Measurements from ENCODE around the gene HOXD10.

HOXD10 gene

GRCh38 chr2:176158855-176159662, 42.5 kb downstream of the HOXD10 start:
- in situ Hi-C loops (cut with MboI; ENCODE audit: low sequenced_read_pairs) = no loop called here

GRCh38 chr2:176159663-176160250, 43.2 kb downstream of the HOXD10 start:
- in situ Hi-C loops (cut with MboI; ENCODE audit: low sequenced_read_pairs) = no loop called here

GRCh38 chr2:176160251-176160985, 43.8 kb downstream of the HOXD10 start:
- in situ Hi-C loops (cut with MboI; ENCODE audit: low sequenced_read_pairs) = no loop called here

- in situ Hi-C loops (cut with MboI; ENCODE audit: low sequenced_read_pairs) = no loop called here
Observed at GRCh38 chr2:176160986-176161824, 44.6 kb downstream of the HOXD10 start.

GRCh38 chr2:176161825-176162626, 45.4 kb downstream of the HOXD10 start:
- in situ Hi-C loops (cut with MboI; ENCODE audit: low sequenced_read_pairs) = no loop called here

- in situ Hi-C loops (cut with MboI; ENCODE audit: low sequenced_read_pairs) = no loop called here
Observed at GRCh38 chr2:176162911-176163671, 46.5 kb downstream of the HOXD10 start.

- in situ Hi-C loops (cut with MboI; ENCODE audit: low sequenced_read_pairs) = no loop called here
Observed at GRCh38 chr2:176163672-176164056, 47.1 kb downstream of the HOXD10 start.

- in situ Hi-C loops (cut with MboI; ENCODE audit: low sequenced_read_pairs) = no loop called here
Observed at GRCh38 chr2:176164201-176164600, 47.6 kb downstream of the HOXD10 start.

- in situ Hi-C loops (cut with MboI; ENCODE audit: low sequenced_read_pairs) = no loop called here
Observed at GRCh38 chr2:176164611-176165369, 48.2 kb downstream of the HOXD10 start.

GRCh38 chr2:176165370-176166050, 48.9 kb downstream of the HOXD10 start:
- in situ Hi-C loops (cut with MboI; ENCODE audit: low sequenced_read_pairs) = no loop called here

- in situ Hi-C loops (cut with MboI; ENCODE audit: low sequenced_read_pairs) = no loop called here
Observed at GRCh38 chr2:176166272-176166671, 49.7 kb downstream of the HOXD10 start.

- in situ Hi-C loops (cut with MboI; ENCODE audit: low sequenced_read_pairs) = no loop called here
Observed at GRCh38 chr2:176167398-176167797, 50.8 kb downstream of the HOXD10 start.

- in situ Hi-C loops (cut with MboI; ENCODE audit: low sequenced_read_pairs) = no loop called here
Observed at GRCh38 chr2:176169181-176169580, 52.6 kb downstream of the HOXD10 start.

Data from HL-60/S4 (cell line).